ENCODE data around the gene COL4A2.

COL4A2 gene

GRCh38 chr13:110435331-110435730, 128.2 kb downstream of the COL4A2 start:
- WGBS, 2 experiments: 93 to 97% methylated on average over 4 to 5 of the region's 5 CpGs
- Histone ChIP-seq H3K9me3 (ENCODE audit: control insufficient read depth, low read length) (no peaks in the 10 kb centered on the region), H3K36me3 (ENCODE audit: control insufficient read depth, insufficient read depth, low read length) (peaks cover 19% of the 10 kb centered on the region), H3K4me3 (ENCODE audit: insufficient read depth, low read depth, low read length) (no peak overlapping the region), H3K27ac (ENCODE audit: insufficient read depth, low read depth, low read length, poor library complexity, severe bottlenecking) (no peak overlapping the region), H3K4me1 (ENCODE audit: control insufficient read depth, insufficient read depth, low read length) (no peaks in the 10 kb centered on the region), H3K27me3 (ENCODE audit: control insufficient read depth, insufficient read depth, low read length, poor library complexity, severe bottlenecking) (no peaks in the 10 kb centered on the region)

- WGBS, 2 experiments: 93 to 98% methylated on average over 9 of the region's 9 CpGs
- Histone ChIP-seq H3K27ac (ENCODE audit: insufficient read depth, low read depth, low read length, poor library complexity, severe bottlenecking) (no peak overlapping the region), H3K4me3 (ENCODE audit: insufficient read depth, low read depth, low read length) (no peak overlapping the region), H3K4me1 (ENCODE audit: control insufficient read depth, insufficient read depth, low read length) (no peaks in the 10 kb centered on the region), H3K27me3 (ENCODE audit: control insufficient read depth, insufficient read depth, low read length, poor library complexity, severe bottlenecking) (no peaks in the 10 kb centered on the region), H3K9me3 (ENCODE audit: control insufficient read depth, low read length) (no peaks in the 10 kb centered on the region), H3K36me3 (ENCODE audit: control insufficient read depth, insufficient read depth, low read length) (peaks cover 13% of the 10 kb centered on the region)
These were observed 129.2 kb downstream of the COL4A2 start for GRCh38 chr13:110436276-110436675.

GRCh38 chr13:110436786-110437370, 129.8 kb downstream of the COL4A2 start:
- WGBS, 2 experiments: 96% methylated on average over 16 of the region's 16 CpGs
- Histone ChIP-seq H3K27ac (ENCODE audit: insufficient read depth, low read depth, low read length, poor library complexity, severe bottlenecking) (no peak overlapping the region), H3K4me1 (ENCODE audit: control insufficient read depth, insufficient read depth, low read length) (no peaks in the 10 kb centered on the region)

GRCh38 chr13:110438211-110438610, 131.1 kb downstream of the COL4A2 start:
- peaks cover 13% of the 10 kb centered on the region for H3K36me3 ChIP-seq (ENCODE audit: control insufficient read depth, insufficient read depth, low read length)

More at GRCh38 chr13:110436786-110437370, 129.8 kb downstream of the COL4A2 start:
- Histone ChIP-seq H3K4me3 (ENCODE audit: insufficient read depth, low read depth, low read length) (no peak overlapping the region), H3K9me3 (ENCODE audit: control insufficient read depth, low read length) (no peaks in the 10 kb centered on the region), H3K36me3 (ENCODE audit: control insufficient read depth, insufficient read depth, low read length) (peaks cover 13% of the 10 kb centered on the region), H3K27me3 (ENCODE audit: control insufficient read depth, insufficient read depth, low read length, poor library complexity, severe bottlenecking) (no peaks in the 10 kb centered on the region)

GRCh38 chr13:110438776-110439175, 131.7 kb downstream of the COL4A2 start:
- H3K36me3 ChIP-seq (ENCODE audit: control insufficient read depth, insufficient read depth, low read length): peaks cover 13% of the 10 kb centered on the region
- WGBS, 2 experiments: 90 to 93% methylated on average over 16 of the region's 16 CpGs

More at GRCh38 chr13:110438211-110438610, 131.1 kb downstream of the COL4A2 start:
- no peaks in the 10 kb centered on the region for H3K9me3 ChIP-seq (ENCODE audit: control insufficient read depth, low read length)
- WGBS, 2 experiments: 87 to 91% methylated on average over 19 of the region's 19 CpGs
- H3K27me3 ChIP-seq (ENCODE audit: control insufficient read depth, insufficient read depth, low read length, poor library complexity, severe bottlenecking): no peaks in the 10 kb centered on the region
- H3K27ac ChIP-seq (ENCODE audit: insufficient read depth, low read depth, low read length, poor library complexity, severe bottlenecking): no peak overlapping the region
- H3K4me1 ChIP-seq (ENCODE audit: control insufficient read depth, insufficient read depth, low read length): no peaks in the 10 kb centered on the region
- H3K4me3 ChIP-seq (ENCODE audit: insufficient read depth, low read depth, low read length): no peak overlapping the region

GRCh38 chr13:110440946-110441731, 134.1 kb downstream of the COL4A2 start:
- peaks cover 13% of the 10 kb centered on the region for H3K36me3 ChIP-seq (ENCODE audit: control insufficient read depth, insufficient read depth, low read length)
- no peaks in the 10 kb centered on the region for H3K4me1 ChIP-seq (ENCODE audit: control insufficient read depth, insufficient read depth, low read length)
- no peaks in the 10 kb centered on the region for H3K9me3 ChIP-seq (ENCODE audit: control insufficient read depth, low read length)
- H3K4me3 ChIP-seq (ENCODE audit: insufficient read depth, low read depth, low read length): no peak overlapping the region
- WGBS, 2 experiments: 92 to 94% methylated on average over 17 of the region's 17 CpGs
- H3K27me3 ChIP-seq (ENCODE audit: control insufficient read depth, insufficient read depth, low read length, poor library complexity, severe bottlenecking): no peaks in the 10 kb centered on the region
- no peak overlapping the region for H3K27ac ChIP-seq (ENCODE audit: insufficient read depth, low read depth, low read length, poor library complexity, severe bottlenecking)

More at GRCh38 chr13:110438776-110439175, 131.7 kb downstream of the COL4A2 start:
- Histone ChIP-seq H3K27me3 (ENCODE audit: control insufficient read depth, insufficient read depth, low read length, poor library complexity, severe bottlenecking) (no peaks in the 10 kb centered on the region), H3K27ac (ENCODE audit: insufficient read depth, low read depth, low read length, poor library complexity, severe bottlenecking) (no peak overlapping the region), H3K4me1 (ENCODE audit: control insufficient read depth, insufficient read depth, low read length) (no peaks in the 10 kb centered on the region), H3K9me3 (ENCODE audit: control insufficient read depth, low read length) (no peaks in the 10 kb centered on the region), H3K4me3 (ENCODE audit: insufficient read depth, low read depth, low read length) (no peak overlapping the region)

GRCh38 chr13:110442930-110443621, 136.0 kb downstream of the COL4A2 start:
- no peak overlapping the region for H3K27ac ChIP-seq (ENCODE audit: insufficient read depth, low read depth, low read length, poor library complexity, severe bottlenecking)
- no peaks in the 10 kb centered on the region for H3K9me3 ChIP-seq (ENCODE audit: control insufficient read depth, low read length)
- H3K4me1 ChIP-seq (ENCODE audit: control insufficient read depth, insufficient read depth, low read length): no peaks in the 10 kb centered on the region
- H3K27me3 ChIP-seq (ENCODE audit: control insufficient read depth, insufficient read depth, low read length, poor library complexity, severe bottlenecking): no peaks in the 10 kb centered on the region
- H3K36me3 ChIP-seq (ENCODE audit: control insufficient read depth, insufficient read depth, low read length): peaks cover 15% of the 10 kb centered on the region
- H3K4me3 ChIP-seq (ENCODE audit: insufficient read depth, low read depth, low read length): no peak overlapping the region
- WGBS, 2 experiments: 85 to 91% methylated on average over 9 to 10 of the region's 10 CpGs

GRCh38 chr13:110443622-110444225, 136.6 kb downstream of the COL4A2 start:
- H3K27ac ChIP-seq (ENCODE audit: insufficient read depth, low read depth, low read length, poor library complexity, severe bottlenecking): no peak overlapping the region
- H3K9me3 ChIP-seq (ENCODE audit: control insufficient read depth, low read length): no peaks in the 10 kb centered on the region
- H3K36me3 ChIP-seq (ENCODE audit: control insufficient read depth, insufficient read depth, low read length): peaks cover 11% of the 10 kb centered on the region
- no peaks in the 10 kb centered on the region for H3K27me3 ChIP-seq (ENCODE audit: control insufficient read depth, insufficient read depth, low read length, poor library complexity, severe bottlenecking)
- H3K4me1 ChIP-seq (ENCODE audit: control insufficient read depth, insufficient read depth, low read length): no peaks in the 10 kb centered on the region
- 92 to 93% methylated on average over 12 of the region's 12 CpGs for WGBS, 2 experiments
- H3K4me3 ChIP-seq (ENCODE audit: insufficient read depth, low read depth, low read length): no peak overlapping the region

GRCh38 chr13:110444226-110444653, 137.2 kb downstream of the COL4A2 start:
- 93 to 94% methylated on average over 7 of the region's 7 CpGs for WGBS, 2 experiments
- H3K27ac ChIP-seq (ENCODE audit: insufficient read depth, low read depth, low read length, poor library complexity, severe bottlenecking): no peak overlapping the region
- H3K4me3 ChIP-seq (ENCODE audit: insufficient read depth, low read depth, low read length): no peak overlapping the region
- no peaks in the 10 kb centered on the region for H3K4me1 ChIP-seq (ENCODE audit: control insufficient read depth, insufficient read depth, low read length)
- H3K9me3 ChIP-seq (ENCODE audit: control insufficient read depth, low read length): no peaks in the 10 kb centered on the region
- H3K36me3 ChIP-seq (ENCODE audit: control insufficient read depth, insufficient read depth, low read length): peaks cover 11% of the 10 kb centered on the region
- no peaks in the 10 kb centered on the region for H3K27me3 ChIP-seq (ENCODE audit: control insufficient read depth, insufficient read depth, low read length, poor library complexity, severe bottlenecking)

GRCh38 chr13:110445183-110445582, 138.1 kb downstream of the COL4A2 start:
- H3K36me3 ChIP-seq (ENCODE audit: control insufficient read depth, insufficient read depth, low read length): peaks cover 8% of the 10 kb centered on the region
- no peaks in the 10 kb centered on the region for H3K4me1 ChIP-seq (ENCODE audit: control insufficient read depth, insufficient read depth, low read length)
- no peak overlapping the region for H3K4me3 ChIP-seq (ENCODE audit: insufficient read depth, low read depth, low read length)
- WGBS, 2 experiments: 94 to 97% methylated on average over 7 of the region's 7 CpGs
- no peaks in the 10 kb centered on the region for H3K9me3 ChIP-seq (ENCODE audit: control insufficient read depth, low read length)
- H3K27ac ChIP-seq (ENCODE audit: insufficient read depth, low read depth, low read length, poor library complexity, severe bottlenecking): no peak overlapping the region
- no peaks in the 10 kb centered on the region for H3K27me3 ChIP-seq (ENCODE audit: control insufficient read depth, insufficient read depth, low read length, poor library complexity, severe bottlenecking)
